Activated naive CD4-positive, alpha-beta T cell treated with anti-CD3 and anti-CD28 coated beads, Interleukin-2, amount 10 ng/mL, durations not matched to agents 7 days and 5 days (primary cell): ENCODE measurements around the gene MCU.

Experiments
- CTCF ChIA-PET: fragments of 350-600 bp; sonication (Branson Sonifier 250); formaldehyde crosslinking; loops from one replicate; lab custom pipeline; 2021; ENCODE audit warnings: antibody characterized with exemption; lab: Charles Lee
- DNase-seq: peaks from one replicate; pipeline ENCODE4 v3.0.0-alpha.2; 2020
- H3K27ac Mint-ChIP-seq: one replicate; pipeline ENCODE4 v1.8.0; 2021; ENCODE audit warnings: mild to moderate bottlenecking, moderate library complexity, mixed read lengths
- H3K27me3 Mint-ChIP-seq: one replicate; pipeline ENCODE4 v1.8.0; 2021; ENCODE audit warnings: mild to moderate bottlenecking, mixed read lengths
- H3K36me3 Mint-ChIP-seq: one replicate; pipeline ENCODE4 v1.8.0; 2021; ENCODE audit warnings: mixed read lengths
- H3K4me1 Mint-ChIP-seq: one replicate; pipeline ENCODE4 v1.8.0; 2021; ENCODE audit warnings: mixed read lengths
- H3K4me3 Mint-ChIP-seq: one replicate; pipeline ENCODE4 v1.8.0; 2021; ENCODE audit warnings: mild to moderate bottlenecking, moderate library complexity, mixed read lengths
- H3K9me3 Mint-ChIP-seq: one replicate; pipeline ENCODE4 v1.8.0; 2021; ENCODE audit warnings: mixed read lengths

Gene MCU

DNA sequence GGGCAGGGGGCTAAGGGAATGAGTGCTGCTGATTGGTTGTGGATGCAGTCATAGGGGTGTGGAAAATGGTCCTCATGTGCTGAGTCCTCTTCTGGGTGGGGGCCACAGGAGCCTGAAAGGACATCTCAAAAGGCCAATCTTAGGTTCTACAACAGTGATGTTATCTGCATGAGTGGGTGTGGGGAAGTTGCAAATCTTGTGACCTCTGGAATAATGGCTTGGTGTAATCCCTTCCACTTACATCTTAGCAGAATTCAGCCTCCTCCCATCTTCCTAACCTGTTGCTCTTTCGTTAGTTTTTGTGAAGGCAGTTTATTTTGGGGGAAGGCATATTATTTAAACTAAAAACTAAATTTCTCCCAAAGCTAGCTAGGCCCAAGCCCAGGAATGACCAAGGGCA is 159.6 kb downstream of the MCU start:
- Mint-ChIP-seq H3K4me3 (no peak overlapping the region), H3K4me1 (no peaks in the 10 kb centered on the region), H3K36me3 (no peaks in the 10 kb centered on the region), H3K27me3 (no peaks in the 10 kb centered on the region), H3K9me3 (no peaks in the 10 kb centered on the region), H3K27ac (no peak overlapping the region)
- CTCF ChIA-PET = no interaction called here
- DNase-seq = no peak

DNA sequence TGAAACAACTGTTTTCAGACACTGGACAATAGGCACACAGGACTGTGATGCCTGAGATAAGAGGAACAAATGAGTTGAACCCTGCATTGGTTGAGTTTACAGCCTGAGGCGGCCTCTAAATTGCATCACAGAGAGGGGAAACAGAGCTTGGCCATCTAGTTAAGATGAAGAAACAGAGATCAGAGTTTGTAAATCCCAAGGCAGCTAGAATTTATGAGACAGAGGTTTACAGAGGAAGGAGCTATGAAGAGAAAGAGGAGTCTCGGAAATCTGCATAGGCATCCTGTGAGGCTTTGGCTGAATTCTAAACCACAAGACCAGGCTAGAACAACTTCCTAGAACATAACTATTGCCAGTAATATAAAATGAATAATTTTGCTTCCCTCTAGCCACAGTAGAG is 160.6 kb downstream of the MCU start:
- no peak overlapping the region for H3K27ac Mint-ChIP-seq
- H3K4me3 Mint-ChIP-seq = no peak overlapping the region
- H3K4me1 Mint-ChIP-seq = no peaks in the 10 kb centered on the region
- H3K36me3 Mint-ChIP-seq = no peaks in the 10 kb centered on the region
- no peaks in the 10 kb centered on the region for H3K27me3 Mint-ChIP-seq
- no peak for DNase-seq
- CTCF ChIA-PET = no interaction called here
- no peaks in the 10 kb centered on the region for H3K9me3 Mint-ChIP-seq

DNA sequence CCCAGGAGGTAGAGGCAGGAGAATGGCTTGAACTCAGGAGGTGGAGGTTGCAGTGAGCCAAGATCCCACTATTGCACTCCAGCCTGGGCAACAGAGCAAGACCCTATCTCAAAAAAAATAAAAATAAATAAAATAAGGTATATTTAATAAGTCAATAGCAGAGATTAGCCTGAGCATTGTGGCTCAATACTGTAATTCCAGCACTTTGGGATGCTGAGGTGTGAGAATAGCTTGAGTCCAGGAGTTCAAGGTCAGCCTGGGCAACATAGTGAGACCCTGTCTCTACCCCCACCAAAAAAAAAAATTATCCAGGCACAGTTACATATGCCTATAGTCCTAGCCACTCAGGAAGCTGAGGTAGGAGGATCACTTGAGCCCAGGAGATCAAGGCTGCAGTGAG is 163.2 kb downstream of the MCU start:
- Mint-ChIP-seq H3K9me3 (no peaks in the 10 kb centered on the region), H3K36me3 (no peaks in the 10 kb centered on the region), H3K4me3 (no peak overlapping the region), H3K4me1 (no peaks in the 10 kb centered on the region), H3K27ac (no peak overlapping the region), H3K27me3 (no peaks in the 10 kb centered on the region)
- no peak for DNase-seq
- CTCF ChIA-PET = no interaction called here

- no peaks in the 10 kb centered on the region for H3K4me1 Mint-ChIP-seq
- no peaks in the 10 kb centered on the region for H3K27me3 Mint-ChIP-seq
- H3K36me3 Mint-ChIP-seq = no peaks in the 10 kb centered on the region
- CTCF ChIA-PET = interaction anchor here (0.6 kb wide), 1 partner anchor 29 kb away, joined by 3 read pairs; no protein-coding TSS in a partner anchor
- DNase-seq = no peak
- no peaks in the 10 kb centered on the region for H3K9me3 Mint-ChIP-seq
- H3K27ac Mint-ChIP-seq = no peak overlapping the region
- H3K4me3 Mint-ChIP-seq = no peak overlapping the region
Observed at GRCh38 chr10:72855790-72856189, 163.8 kb downstream of the MCU start.

- Mint-ChIP-seq H3K4me1 (no peaks in the 10 kb centered on the region), H3K4me3 (no peak overlapping the region), H3K36me3 (no peaks in the 10 kb centered on the region), H3K27ac (no peak overlapping the region), H3K27me3 (no peaks in the 10 kb centered on the region), H3K9me3 (no peaks in the 10 kb centered on the region)
- DNase-seq = no peak
- CTCF ChIA-PET = no interaction called here
Observed at GRCh38 chr10:72858067-72858466, 166.1 kb downstream of the MCU start.

- H3K9me3 Mint-ChIP-seq = no peaks in the 10 kb centered on the region
- no peak overlapping the region for H3K4me3 Mint-ChIP-seq
- no peaks in the 10 kb centered on the region for H3K4me1 Mint-ChIP-seq
- no peak for DNase-seq
- CTCF ChIA-PET = no interaction called here
- H3K27ac Mint-ChIP-seq = no peak overlapping the region
- H3K27me3 Mint-ChIP-seq = no peaks in the 10 kb centered on the region
- H3K36me3 Mint-ChIP-seq = no peaks in the 10 kb centered on the region
Observed at GRCh38 chr10:72862957-72863356, 171.0 kb downstream of the MCU start.

- Mint-ChIP-seq H3K4me3 (no peak overlapping the region), H3K27me3 (no peaks in the 10 kb centered on the region), H3K4me1 (no peaks in the 10 kb centered on the region), H3K36me3 (peaks cover 7% of the 10 kb centered on the region), H3K27ac (no peak overlapping the region), H3K9me3 (no peaks in the 10 kb centered on the region)
- CTCF ChIA-PET = interaction anchor here (2.3 kb wide), 1 partner anchor 511 kb away, joined by 11 read pairs; no protein-coding TSS in a partner anchor
- DNase-seq = no peak
Observed at GRCh38 chr10:72875250-72876055, 183.5 kb downstream of the MCU start.

DNA sequence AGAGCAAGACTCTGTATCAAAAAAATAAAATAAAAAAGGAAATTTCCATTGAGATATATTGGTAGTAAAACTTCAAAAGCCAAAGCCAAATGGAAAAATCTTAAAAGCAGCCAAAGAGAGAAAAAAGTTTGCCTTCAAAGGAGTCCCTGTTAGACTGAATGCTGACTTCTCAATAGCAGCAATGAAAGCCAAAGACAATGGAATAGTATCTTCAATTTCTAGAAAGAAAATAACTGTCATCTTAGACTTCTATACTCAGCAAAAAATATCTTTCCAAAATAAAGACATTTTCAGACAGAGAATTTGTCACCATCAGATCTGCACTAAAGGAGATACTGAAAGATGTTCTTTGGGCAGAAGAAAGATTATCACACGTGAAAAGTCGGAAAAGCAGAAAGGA is 187.3 kb downstream of the MCU start:
- no peak for DNase-seq
- no peaks in the 10 kb centered on the region for H3K4me1 Mint-ChIP-seq
- no peak overlapping the region for H3K27ac Mint-ChIP-seq
- peaks cover 6% of the 10 kb centered on the region for H3K9me3 Mint-ChIP-seq
- peaks cover 7% of the 10 kb centered on the region for H3K36me3 Mint-ChIP-seq
- H3K4me3 Mint-ChIP-seq = no peak overlapping the region
- CTCF ChIA-PET = no interaction called here
- no peaks in the 10 kb centered on the region for H3K27me3 Mint-ChIP-seq

- DNase-seq = no peak
- no peaks in the 10 kb centered on the region for H3K27me3 Mint-ChIP-seq
- CTCF ChIA-PET = no interaction called here
- no peaks in the 10 kb centered on the region for H3K4me1 Mint-ChIP-seq
- H3K4me3 Mint-ChIP-seq = no peak overlapping the region
- H3K9me3 Mint-ChIP-seq = peaks cover 6% of the 10 kb centered on the region
- no peak overlapping the region for H3K27ac Mint-ChIP-seq
- H3K36me3 Mint-ChIP-seq = peaks cover 7% of the 10 kb centered on the region
Observed at GRCh38 chr10:72881291-72881690, 189.3 kb downstream of the MCU start.

- Mint-ChIP-seq H3K9me3 (peaks cover 6% of the 10 kb centered on the region), H3K4me3 (no peak overlapping the region), H3K4me1 (peaks cover 17% of the 10 kb centered on the region), H3K27ac (no peak overlapping the region), H3K36me3 (peaks cover 14% of the 10 kb centered on the region), H3K27me3 (no peaks in the 10 kb centered on the region)
- CTCF ChIA-PET = no interaction called here
- DNase-seq = no peak
Observed at GRCh38 chr10:72883861-72884260, 191.9 kb downstream of the MCU start.

DNA sequence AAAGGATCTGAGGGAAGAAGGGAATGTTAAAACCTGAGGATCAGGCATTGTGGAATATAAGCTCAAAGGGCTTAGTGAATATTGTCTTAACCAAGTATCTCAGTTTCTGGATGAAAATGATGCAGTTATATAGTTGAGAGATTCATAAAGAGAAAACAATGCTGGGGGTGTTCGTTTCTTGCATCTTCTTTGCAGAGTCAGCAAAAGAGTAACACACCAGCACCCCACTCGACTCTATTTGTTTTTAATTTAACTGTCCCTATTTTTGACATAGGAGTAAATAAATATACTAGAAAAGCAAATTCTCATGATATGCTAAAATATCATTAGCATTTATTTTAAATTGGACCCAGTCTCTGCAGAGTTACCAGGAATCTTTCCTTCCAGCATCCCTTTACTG is 194.0 kb downstream of the MCU start:
- Mint-ChIP-seq H3K9me3 (peaks cover 6% of the 10 kb centered on the region), H3K27me3 (no peaks in the 10 kb centered on the region), H3K27ac (no peak overlapping the region), H3K4me1 (peaks cover 17% of the 10 kb centered on the region), H3K4me3 (no peak overlapping the region), H3K36me3 (peaks cover 14% of the 10 kb centered on the region)
- CTCF ChIA-PET = no interaction called here
- no peak for DNase-seq

GRCh38 chr10:72886621-72887020 is 194.7 kb downstream of the MCU start:
- CTCF ChIA-PET = no interaction called here
- H3K36me3 Mint-ChIP-seq = peaks cover 14% of the 10 kb centered on the region
- H3K27ac Mint-ChIP-seq = no peak overlapping the region
- peaks cover 17% of the 10 kb centered on the region for H3K4me1 Mint-ChIP-seq
- no peak for DNase-seq
- H3K9me3 Mint-ChIP-seq = peaks cover 5% of the 10 kb centered on the region
- no peaks in the 10 kb centered on the region for H3K27me3 Mint-ChIP-seq
- no peak overlapping the region for H3K4me3 Mint-ChIP-seq

DNA sequence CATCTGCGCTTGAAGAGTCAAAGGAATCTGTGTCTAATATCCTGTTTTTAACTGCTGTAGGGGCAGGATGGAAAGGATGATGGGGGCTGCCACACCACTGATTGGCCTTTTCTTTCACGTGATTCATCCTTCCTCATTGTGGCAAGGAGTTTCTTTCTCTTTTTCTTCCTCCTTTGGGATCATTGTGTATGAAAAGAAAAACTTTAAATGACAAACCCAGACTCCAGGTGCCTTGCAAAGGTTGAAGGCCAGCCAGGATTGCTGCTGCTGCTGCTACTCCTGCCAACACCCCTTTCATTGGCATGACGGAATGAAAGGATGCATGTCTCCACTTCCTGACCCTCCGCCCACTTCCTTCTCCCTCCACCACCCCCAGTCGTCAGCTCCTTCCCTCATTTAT is 195.1 kb downstream of the MCU start:
- no peak overlapping the region for H3K27ac Mint-ChIP-seq
- H3K27me3 Mint-ChIP-seq = no peaks in the 10 kb centered on the region
- no peak overlapping the region for H3K4me3 Mint-ChIP-seq
- CTCF ChIA-PET = no interaction called here
- peaks cover 3% of the 10 kb centered on the region for H3K9me3 Mint-ChIP-seq
- peaks cover 14% of the 10 kb centered on the region for H3K36me3 Mint-ChIP-seq
- H3K4me1 Mint-ChIP-seq = peaks cover 17% of the 10 kb centered on the region
- DNase-seq = no peak

- no peak for DNase-seq
- Mint-ChIP-seq H3K27me3 (peaks cover 4% of the 10 kb centered on the region), H3K27ac (no peak overlapping the region), H3K4me1 (peaks cover 17% of the 10 kb centered on the region), H3K9me3 (no peaks in the 10 kb centered on the region), H3K36me3 (peaks cover 14% of the 10 kb centered on the region), H3K4me3 (no peak overlapping the region)
- CTCF ChIA-PET = no interaction called here
Observed at GRCh38 chr10:72888151-72888638, 196.3 kb downstream of the MCU start.

DNA sequence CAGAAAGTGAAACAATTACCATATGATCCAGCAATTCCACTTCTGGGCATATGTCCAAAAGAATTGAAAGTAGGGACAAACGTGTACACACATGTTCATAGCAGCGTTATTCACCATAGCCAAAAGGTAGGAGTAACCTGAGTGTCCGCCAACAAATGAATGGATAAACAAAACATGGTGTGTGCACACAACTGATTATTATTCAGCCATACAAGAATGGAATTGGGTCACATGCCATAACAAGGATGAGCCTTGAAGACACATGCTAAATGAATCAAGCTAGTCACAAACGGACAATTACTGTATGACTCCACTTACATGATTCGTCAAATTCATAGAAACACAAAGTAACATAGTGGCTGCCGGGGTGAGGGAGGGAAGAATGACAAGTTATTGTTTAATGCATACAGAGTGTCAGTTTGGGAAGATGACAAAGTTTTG is 197.5 kb downstream of the MCU start:
- Mint-ChIP-seq H3K4me3 (no peak overlapping the region), H3K27me3 (peaks cover 4% of the 10 kb centered on the region), H3K36me3 (peaks cover 14% of the 10 kb centered on the region), H3K27ac (no peak overlapping the region), H3K9me3 (no peaks in the 10 kb centered on the region), H3K4me1 (peaks cover 17% of the 10 kb centered on the region)
- CTCF ChIA-PET = no interaction called here
- DNase-seq = no peak
